Neural cell (in vitro differentiated cells): ENCODE results near the gene MAN1B1. TPM values are rescaled to one million over a fixed set of nuclear protein-coding genes. Genes with fewer than 3 reads are reported as not detected.

Source experiments
- H2AFZ ChIP-seq: fragments of 200-600, 300-800 bp; sonication (generic), shearing (Covaris generic); 2 replicates; pipeline ENCODE4 v1.6.0; 2014; ENCODE audit warnings: low read depth, mild to moderate bottlenecking, antibody characterized with exemption, low read length, moderate library complexity
- H3F3A ChIP-seq: fragments of 200-600 bp; shearing (Covaris generic); 2 replicates; pipeline ENCODE4 v1.6.1; 2016; ENCODE audit warnings: mild to moderate bottlenecking, moderate library complexity, mixed read lengths, antibody characterized with exemption, low read length; ENCODE audit not compliant: insufficient read depth, poor library complexity, severe bottlenecking
- H3K27ac ChIP-seq: fragments of 200-600, 300-800 bp; sonication (generic), shearing (Covaris generic); 2 replicates; pipeline ENCODE4 v1.5.1; 2014; ENCODE audit warnings: mild to moderate bottlenecking, low read length, moderate library complexity
- H3K27me3 ChIP-seq: fragments of 300-800, 200-600 bp; sonication (generic), shearing (Covaris generic); 2 replicates; pipeline ENCODE4 v1.6.0; 2014; ENCODE audit warnings: mild to moderate bottlenecking, low read depth, low read length, moderate library complexity; ENCODE audit not compliant: insufficient read depth
- H3K36me3 ChIP-seq: fragments of 300-800, 200-600 bp; sonication (generic), shearing (Covaris generic); 2 replicates; pipeline ENCODE4 v1.5.1; 2014; ENCODE audit warnings: mild to moderate bottlenecking, antibody characterized with exemption, low read length, moderate library complexity; ENCODE audit not compliant: insufficient read depth
- H3K4me2 ChIP-seq: fragments of 300-800, 200-600 bp; sonication (generic), shearing (Covaris generic); 2 replicates; pipeline ENCODE4 v1.6.0; 2014; ENCODE audit warnings: mild to moderate bottlenecking, low read length
- H3K4me3 ChIP-seq: fragments of 300-800, 200-600 bp; sonication (generic), shearing (Covaris generic); 2 replicates; pipeline ENCODE4 v1.5.1; 2014; ENCODE audit warnings: mild to moderate bottlenecking, low read length, moderate library complexity
- H3K79me2 ChIP-seq: fragments of 200-600 bp; shearing (Covaris generic); replicated peaks from 2 replicates; pipeline ENCODE4 v1.6.0; 2014; ENCODE audit warnings: mild to moderate bottlenecking, low read length, moderate library complexity; ENCODE audit not compliant: insufficient read depth
- H3K9ac ChIP-seq: fragments of 300-800, 200-600 bp; sonication (generic), shearing (Covaris generic); 2 replicates; pipeline ENCODE4 v1.6.1; 2016; ENCODE audit warnings: mild to moderate bottlenecking, low read length, mixed read lengths
- H3K9me2 ChIP-seq: fragments of 200-600 bp; shearing (Covaris generic); 2 replicates; pipeline ENCODE4 v1.6.1; 2016; ENCODE audit warnings: mild to moderate bottlenecking, low read length, mixed read lengths; ENCODE audit not compliant: insufficient read depth
- H3K9me3 ChIP-seq: fragments of 200-600, 300-800 bp; sonication (generic), shearing (Covaris generic); 2 replicates; pipeline ENCODE4 v1.6.1; 2016; ENCODE audit warnings: mild to moderate bottlenecking, mixed run types, low read length, moderate library complexity, mixed read lengths
- H4K20me1 ChIP-seq: fragments of 200-600 bp; shearing (Covaris generic); 2 replicates; pipeline ENCODE4 v1.6.1; 2016; ENCODE audit warnings: mild to moderate bottlenecking, mixed run types; ENCODE audit not compliant: insufficient read depth
- EP300 ChIP-seq: fragments of 450-650 bp; conservative IDR thresholded peaks from 2 replicates; pipeline ENCODE4 v1.6.1; 2014; ENCODE audit warnings: antibody characterized with exemption, mild to moderate bottlenecking, moderate library complexity; ENCODE audit not compliant: poor library complexity, severe bottlenecking
- EZH2 ChIP-seq: fragments of 200-600, 300-800 bp; shearing (Covaris generic), sonication (generic); IDR thresholded peaks from 2 replicates; pipeline ENCODE4 v1.6.1; 2014; ENCODE audit warnings: antibody characterized with exemption, low read length, borderline replicate concordance, mild to moderate bottlenecking; ENCODE audit not compliant: insufficient read depth, poor library complexity, severe bottlenecking
- MXI1 ChIP-seq: fragments of 450-650 bp; conservative IDR thresholded peaks from 2 replicates; pipeline ENCODE4 v1.6.1; 2014; ENCODE audit warnings: antibody characterized with exemption, mild to moderate bottlenecking; ENCODE audit not compliant: poor library complexity, severe bottlenecking
- POLR2AphosphoS5 ChIP-seq: IDR thresholded peaks from 2 replicates; pipeline ENCODE4 v1.6.1; 2012
- RAD21 ChIP-seq: fragments of 450-650 bp; conservative IDR thresholded peaks from 2 replicates; pipeline ENCODE4 v1.6.1; 2014; ENCODE audit warnings: antibody characterized with exemption, mild to moderate bottlenecking, moderate library complexity
- REST ChIP-seq: IDR thresholded peaks from 2 replicates; pipeline ENCODE4 v1.6.1; 2012; ENCODE audit warnings: borderline replicate concordance
- SMC3 ChIP-seq: fragments of 450-650 bp; conservative IDR thresholded peaks from 2 replicates; pipeline ENCODE4 v1.6.1; 2014; ENCODE audit warnings: antibody characterized with exemption, mild to moderate bottlenecking, moderate library complexity; ENCODE audit not compliant: poor library complexity
- TAF1 ChIP-seq: IDR thresholded peaks from 2 replicates; pipeline ENCODE4 v1.6.1; 2012; ENCODE audit warnings: low read depth
- polyA plus RNA-seq: library from polyadenylated mRNA; depleted of rRNA; stranded (reverse); fragments of >200 nt; gene quantifications from 2 replicates; pipeline ENCODE4 v1.2.3, GENCODE V29; 2014
- TF ChIP-seq, protein P1 (sequence below): fragments of 450-650 bp; IDR thresholded peaks from 2 replicates; pipeline ENCODE4 v1.5.1; 2014; ENCODE audit warnings: antibody characterized with exemption, mild to moderate bottlenecking, moderate library complexity; ENCODE audit not compliant: poor library complexity, severe bottlenecking

MAN1B1 gene
- polyA plus RNA-seq, 1 donor from 2014 or later = 72.0 TPM

DNA sequence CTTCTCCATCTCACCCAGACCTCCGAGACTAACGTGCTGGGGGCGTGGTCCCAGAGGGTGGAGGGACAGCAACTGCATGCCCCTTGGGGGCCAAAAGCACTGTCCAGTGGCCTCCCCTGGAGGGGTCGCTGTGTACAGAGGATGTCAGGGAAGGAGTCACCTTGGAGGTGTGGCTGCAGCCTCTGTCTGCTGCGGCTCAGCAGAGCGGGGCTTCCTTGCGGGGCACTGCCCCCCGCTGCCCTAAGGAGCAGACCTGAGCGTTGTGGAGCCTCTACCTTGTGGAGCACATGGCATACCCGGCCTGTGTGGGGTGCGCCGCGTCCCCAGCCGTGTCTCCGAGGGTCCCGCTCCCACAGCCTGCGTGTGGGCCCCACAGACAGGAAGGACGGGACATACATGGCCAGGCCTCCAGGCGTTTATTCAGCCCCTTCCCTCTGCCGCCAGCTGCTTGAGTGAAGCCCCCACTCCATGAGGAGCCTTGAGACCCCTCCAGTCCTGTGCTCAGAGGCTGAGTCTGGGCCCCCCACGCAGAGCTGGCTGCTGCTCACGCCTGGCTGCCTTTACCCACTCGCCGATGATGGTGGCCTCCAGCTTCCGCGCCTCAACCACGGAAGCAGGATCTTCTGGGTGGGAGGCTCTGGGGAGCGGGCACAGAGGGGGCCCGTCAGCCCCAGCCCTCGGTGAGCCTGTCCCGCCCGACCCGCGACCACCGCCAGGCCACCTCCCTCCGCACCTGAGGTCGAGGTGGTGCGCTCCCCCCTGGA is 23.5 kb downstream of the MAN1B1 start:
- TF ChIP-seq EP300 (no peak), EZH2 (no peak), MXI1 (no peak), TAF1 (no peak), RAD21 (no peak), POLR2AphosphoS5 (no peak), REST (no peak), SMC3 (no peak)
- TF ChIP-seq, protein P1, sequence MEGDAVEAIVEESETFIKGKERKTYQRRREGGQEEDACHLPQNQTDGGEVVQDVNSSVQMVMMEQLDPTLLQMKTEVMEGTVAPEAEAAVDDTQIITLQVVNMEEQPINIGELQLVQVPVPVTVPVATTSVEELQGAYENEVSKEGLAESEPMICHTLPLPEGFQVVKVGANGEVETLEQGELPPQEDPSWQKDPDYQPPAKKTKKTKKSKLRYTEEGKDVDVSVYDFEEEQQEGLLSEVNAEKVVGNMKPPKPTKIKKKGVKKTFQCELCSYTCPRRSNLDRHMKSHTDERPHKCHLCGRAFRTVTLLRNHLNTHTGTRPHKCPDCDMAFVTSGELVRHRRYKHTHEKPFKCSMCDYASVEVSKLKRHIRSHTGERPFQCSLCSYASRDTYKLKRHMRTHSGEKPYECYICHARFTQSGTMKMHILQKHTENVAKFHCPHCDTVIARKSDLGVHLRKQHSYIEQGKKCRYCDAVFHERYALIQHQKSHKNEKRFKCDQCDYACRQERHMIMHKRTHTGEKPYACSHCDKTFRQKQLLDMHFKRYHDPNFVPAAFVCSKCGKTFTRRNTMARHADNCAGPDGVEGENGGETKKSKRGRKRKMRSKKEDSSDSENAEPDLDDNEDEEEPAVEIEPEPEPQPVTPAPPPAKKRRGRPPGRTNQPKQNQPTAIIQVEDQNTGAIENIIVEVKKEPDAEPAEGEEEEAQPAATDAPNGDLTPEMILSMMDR = no peak
- H4K20me1 ChIP-seq = no peaks in the 10 kb centered on the region
- no peak overlapping the region for H3K4me3 ChIP-seq
- no peaks in the 10 kb centered on the region for H3K36me3 ChIP-seq
- no peak overlapping the region for H3K9ac ChIP-seq
- no peak overlapping the region for H2AFZ ChIP-seq
- peaks cover 10% of the 10 kb centered on the region for H3K27me3 ChIP-seq
- H3K9me2 ChIP-seq = no peaks in the 10 kb centered on the region
- no peak overlapping the region for H3K4me2 ChIP-seq
- no peaks in the 10 kb centered on the region for H3K79me2 ChIP-seq
- no peaks in the 10 kb centered on the region for H3F3A ChIP-seq
- H3K27ac ChIP-seq = no peak overlapping the region
- H3K9me3 ChIP-seq = no peaks in the 10 kb centered on the region

DNA sequence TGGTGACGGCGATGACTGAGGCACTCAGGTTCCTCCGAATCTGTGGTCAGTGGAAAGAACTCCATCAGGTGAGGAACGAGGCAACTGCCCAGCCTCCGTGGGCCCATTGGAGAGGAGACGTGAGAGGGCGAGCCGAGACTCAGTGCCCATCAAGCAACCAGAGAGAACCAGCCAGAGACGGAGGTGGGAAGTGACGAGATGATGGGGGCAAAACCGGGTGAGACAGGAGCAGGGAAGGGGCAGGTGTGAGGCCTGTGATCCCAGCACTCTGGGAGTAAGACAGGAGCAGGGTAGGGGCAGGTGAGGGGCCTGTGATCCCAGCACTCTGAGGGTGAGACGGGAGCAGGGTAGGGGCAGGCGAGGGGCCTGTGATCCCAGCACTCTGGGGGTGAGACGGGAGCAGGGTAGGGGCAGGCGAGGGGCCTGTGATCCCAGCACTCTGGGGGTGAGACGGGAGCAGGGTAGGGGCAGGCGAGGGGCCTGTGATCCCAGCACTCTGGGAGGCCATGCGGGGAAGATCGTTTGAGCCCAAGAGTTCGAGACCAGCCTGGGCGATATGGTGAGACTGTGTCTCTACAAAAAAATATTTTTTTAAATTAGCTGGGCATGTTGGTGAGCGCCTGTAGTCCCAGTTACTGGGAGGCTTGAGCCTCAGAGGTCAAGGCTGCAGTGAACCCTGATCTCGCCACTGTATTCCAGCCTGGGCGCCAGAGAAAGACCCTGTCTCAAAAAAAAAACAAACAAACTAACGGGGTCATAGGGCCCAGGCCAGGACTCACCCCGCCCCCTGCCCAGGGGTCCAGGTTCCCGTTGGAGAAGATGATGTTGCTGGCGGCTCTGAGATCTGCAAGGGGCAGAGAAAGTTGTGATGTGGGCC is 24.4 kb downstream of the MAN1B1 start:
- TF ChIP-seq RAD21 (no peak), EP300 (no peak), REST (no peak), EZH2 (no peak), MXI1 (no peak), TAF1 (no peak), SMC3 (no peak), POLR2AphosphoS5 (no peak)
- TF ChIP-seq, protein P1 = no peak
- H4K20me1 ChIP-seq = no peaks in the 10 kb centered on the region

More for the DNA sequence above, 24.4 kb downstream of the MAN1B1 start:
- H3K79me2 ChIP-seq = no peaks in the 10 kb centered on the region
- no peaks in the 10 kb centered on the region for H3K36me3 ChIP-seq
- no peak overlapping the region for H3K4me2 ChIP-seq
- no peak overlapping the region for H3K9ac ChIP-seq
- H2AFZ ChIP-seq = no peak overlapping the region
- H3K27ac ChIP-seq = no peak overlapping the region
- no peak overlapping the region for H3K4me3 ChIP-seq
- peaks cover 10% of the 10 kb centered on the region for H3K27me3 ChIP-seq
- H3K9me2 ChIP-seq = no peaks in the 10 kb centered on the region
- H3F3A ChIP-seq = no peaks in the 10 kb centered on the region
- H3K9me3 ChIP-seq = no peaks in the 10 kb centered on the region
